Dedifferentiated amniotic fluid mesenchymal stem cell (primary cell): ENCODE measurements around the gene KIR2DL3.
"Not testable (repeated sequence)": the region's sequence is repeated elsewhere in the genome, so short reads cannot be mapped to it uniquely, and the experiment has no call there.

Experiments
- DNase-seq: peaks from one replicate; pipeline ENCODE4 v3.0.0-alpha.2; 2016; ENCODE audit errors: extremely low spot score

Gene KIR2DL3

DNA sequence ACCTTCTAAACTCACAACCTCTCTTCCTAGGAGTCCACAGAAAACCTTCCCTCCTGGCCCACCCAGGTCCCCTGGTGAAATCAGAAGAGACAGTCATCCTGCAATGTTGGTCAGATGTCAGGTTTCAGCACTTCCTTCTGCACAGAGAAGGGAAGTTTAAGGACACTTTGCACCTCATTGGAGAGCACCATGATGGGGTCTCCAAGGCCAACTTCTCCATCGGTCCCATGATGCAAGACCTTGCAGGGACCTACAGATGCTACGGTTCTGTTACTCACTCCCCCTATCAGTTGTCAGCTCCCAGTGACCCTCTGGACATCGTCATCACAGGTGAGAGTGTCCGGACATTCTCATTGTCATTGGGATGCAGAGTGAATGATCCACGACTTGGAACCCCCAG is 3.6 kb downstream of the KIR2DL3 start:
- not testable (repeated sequence) for DNase-seq

DNA sequence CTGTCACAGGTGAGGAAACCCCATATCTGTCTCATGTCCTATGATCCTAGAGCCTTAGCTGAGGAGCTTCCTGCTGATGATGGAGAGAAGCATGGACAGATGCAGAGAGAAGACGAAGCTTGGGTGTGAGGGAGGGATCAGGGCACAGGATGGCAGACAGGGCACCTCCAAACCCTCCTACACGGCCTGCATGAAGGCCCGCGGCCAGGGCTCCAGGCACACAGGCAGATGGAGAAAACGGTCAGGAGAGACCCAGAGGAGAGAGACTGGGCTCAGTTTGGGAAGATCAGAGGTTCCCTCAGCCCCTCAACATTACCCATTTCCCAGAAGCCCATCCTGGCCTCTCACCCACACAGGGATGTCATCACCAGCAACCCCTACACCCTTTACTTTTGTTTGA is 5.8 kb downstream of the KIR2DL3 start:
- DNase-seq, result not testable (repeated sequence)

DNA sequence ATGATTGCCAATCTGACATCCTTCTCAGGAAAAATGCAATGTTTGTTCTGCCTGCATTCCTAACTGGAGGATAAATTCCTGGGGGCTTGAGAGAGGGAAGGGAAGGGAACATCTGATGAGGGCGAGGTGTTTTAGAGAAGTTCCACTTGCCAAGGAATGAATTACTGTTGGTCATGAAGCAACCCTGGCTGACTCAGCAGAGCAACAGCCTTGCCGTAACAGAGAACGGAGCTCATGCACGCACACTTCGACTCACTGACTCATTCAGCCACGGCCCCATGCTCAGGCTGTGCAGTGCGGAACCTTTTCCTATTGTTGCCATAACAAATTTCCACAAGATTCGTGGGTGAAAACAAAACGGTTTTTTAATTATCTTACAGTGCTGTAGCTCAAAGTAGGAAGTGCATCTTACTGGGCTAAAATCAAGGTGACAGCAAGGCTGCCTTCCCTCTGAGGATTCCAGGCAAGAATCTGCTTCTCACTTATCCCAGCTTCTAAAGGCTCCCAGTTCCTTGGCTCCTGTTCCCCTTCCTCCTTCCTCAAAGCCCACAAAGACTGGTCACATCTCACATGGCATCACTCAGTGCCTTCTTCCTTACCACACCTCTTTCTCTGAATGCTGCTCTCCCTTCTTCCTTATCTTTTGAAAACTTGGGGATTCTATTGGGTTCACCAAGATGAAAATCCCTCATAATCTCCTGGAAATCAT is 9.5 kb downstream of the KIR2DL3 start:
- not testable (repeated sequence) for DNase-seq

DNA sequence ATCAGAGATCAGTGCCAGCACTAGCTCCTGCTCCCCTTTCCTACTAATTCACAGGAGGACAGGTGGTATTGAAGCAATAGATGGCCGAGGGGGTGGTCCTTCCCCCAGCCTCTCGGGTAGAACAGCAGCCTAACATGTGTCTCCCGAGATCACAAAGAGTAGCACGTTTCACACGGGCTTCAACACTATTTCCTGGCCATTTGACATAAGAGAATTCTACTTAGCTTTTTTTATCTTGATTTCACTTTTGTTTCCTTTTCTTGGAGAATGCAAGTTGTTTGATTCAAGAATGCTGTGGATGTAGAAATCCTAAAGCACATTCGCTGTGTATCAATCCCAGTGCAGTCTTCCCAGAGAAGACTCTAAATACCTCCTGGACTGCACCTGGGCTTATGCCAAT is 12.0 kb downstream of the KIR2DL3 start:
- not testable (repeated sequence) for DNase-seq

DNA sequence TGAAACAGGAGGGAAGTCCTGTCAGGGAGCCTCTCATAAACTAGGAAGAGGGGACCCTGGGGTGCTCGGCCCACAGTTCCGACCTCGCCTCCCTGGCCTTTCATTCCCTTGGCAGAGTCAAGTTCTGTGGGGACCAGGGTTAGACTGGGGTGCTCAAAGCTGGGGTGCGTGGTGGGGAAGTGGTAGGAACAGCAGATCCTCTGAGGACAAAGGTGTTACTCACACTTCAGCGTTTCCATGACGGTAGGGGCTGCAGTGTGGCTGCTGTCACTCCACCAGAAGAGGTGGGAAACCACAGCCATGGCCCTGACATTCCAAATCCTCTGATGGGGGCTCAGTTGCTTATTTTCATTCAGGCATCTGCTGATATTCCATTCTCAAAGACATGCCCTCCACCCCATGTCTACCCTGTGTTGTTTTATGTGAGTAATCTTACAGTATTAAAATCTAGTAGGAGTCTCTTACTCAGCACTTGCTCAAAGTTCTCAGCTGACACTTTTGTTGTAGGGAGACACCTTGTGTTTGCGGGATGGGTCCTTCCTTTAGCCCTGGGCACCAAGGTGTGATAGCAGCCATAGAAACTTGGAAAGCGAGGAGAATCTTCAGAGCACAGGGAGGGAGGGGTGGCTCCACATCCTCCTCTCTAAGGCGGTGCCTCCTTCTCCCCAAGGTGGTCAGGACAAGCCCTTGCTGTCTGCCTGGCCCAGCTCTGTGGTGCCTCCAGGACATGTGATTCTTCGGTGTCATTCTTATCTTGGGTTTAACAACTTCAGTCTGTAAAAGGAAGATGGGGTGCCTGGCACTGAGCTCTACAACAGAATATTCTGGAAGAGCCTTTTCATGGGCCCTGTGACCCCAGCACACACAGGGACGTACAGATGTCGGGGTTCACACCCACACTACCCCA is 18.1 kb downstream of the KIR2DL3 start:
- not testable (repeated sequence) for DNase-seq

DNA sequence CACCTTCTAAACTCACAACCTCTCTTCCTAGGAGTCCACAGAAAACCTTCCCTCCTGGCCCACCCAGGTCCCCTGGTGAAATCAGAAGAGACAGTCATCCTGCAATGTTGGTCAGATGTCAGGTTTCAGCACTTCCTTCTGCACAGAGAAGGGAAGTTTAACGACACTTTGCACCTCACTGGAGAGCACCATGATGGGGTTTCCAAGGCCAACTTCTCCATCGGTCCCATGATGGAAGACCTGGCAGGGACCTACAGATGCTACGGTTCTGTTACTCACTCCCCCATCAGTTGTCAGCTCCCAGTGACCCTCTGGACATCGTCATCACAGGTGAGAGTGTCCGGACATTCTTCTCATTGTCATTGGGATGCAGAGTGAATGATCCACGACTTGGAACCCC is 20.3 kb downstream of the KIR2DL3 start:
- not testable (repeated sequence) for DNase-seq

DNA sequence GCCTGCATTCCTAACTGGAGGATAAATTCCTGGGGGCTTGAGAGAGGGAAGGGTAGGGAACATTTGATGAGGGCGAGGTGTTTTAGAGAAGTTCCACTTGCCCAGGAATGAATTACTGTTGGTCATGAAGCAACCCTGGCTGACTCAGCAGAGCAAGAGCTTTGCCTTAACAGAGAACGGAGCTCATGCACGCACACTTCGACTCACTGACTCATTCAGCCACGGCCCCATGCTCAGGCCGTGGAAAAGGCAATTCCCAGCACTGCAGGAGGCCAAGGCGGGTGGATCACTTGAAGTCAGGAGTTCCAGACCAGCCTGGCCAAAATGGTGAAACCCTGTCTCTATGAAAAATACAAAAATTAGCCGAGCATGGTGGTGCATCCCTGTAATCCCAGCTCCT is 25.9 kb downstream of the KIR2DL3 start:
- DNase-seq, result not testable (repeated sequence)

DNA sequence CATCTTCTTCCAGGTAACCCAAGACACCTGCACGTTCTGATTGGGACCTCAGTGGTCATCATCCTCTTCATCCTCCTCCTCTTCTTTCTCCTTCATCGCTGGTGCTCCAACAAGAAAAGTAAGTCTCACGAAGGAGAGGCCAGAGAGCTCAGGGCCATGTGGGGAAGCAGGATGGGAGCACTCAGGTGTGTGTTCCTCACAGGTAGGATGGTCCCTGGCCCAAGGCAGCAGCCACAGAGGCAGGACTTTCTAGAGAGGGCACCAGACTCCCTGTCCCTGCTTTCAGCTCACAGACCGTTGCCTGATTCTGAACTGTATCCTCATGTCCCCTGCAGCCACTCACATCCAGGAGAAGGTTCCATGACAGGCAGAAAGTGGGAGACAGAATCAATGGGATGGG is 28.2 kb downstream of the KIR2DL3 start:
- not testable (repeated sequence) for DNase-seq

DNA sequence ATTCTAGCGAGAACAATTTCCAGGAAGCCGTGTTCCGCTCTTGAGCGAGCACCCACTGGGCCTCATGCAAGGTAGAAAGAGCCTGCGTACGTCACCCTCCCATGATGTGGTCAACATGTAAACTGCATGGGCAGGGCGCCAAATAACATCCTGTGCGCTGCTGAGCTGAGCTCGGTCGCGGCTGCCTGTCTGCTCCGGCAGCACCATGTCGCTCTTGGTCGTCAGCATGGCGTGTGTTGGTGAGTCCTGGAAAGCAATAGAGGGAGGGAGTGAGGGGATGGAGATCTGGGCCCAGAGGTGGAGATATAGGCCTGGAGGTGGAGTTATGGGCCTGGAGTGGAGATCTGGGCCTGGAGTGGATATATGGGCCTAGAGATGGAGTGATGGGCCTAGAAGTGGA is 31.3 kb downstream of the KIR2DL3 start, which contains the start of gene KIR2DL1:
TSS of gene KIR2DL1 (plus strand) at position 148 of the 400 bp plus-strand sequence. CDS start at position 206, 58 bp downstream.
- not testable (repeated sequence) for DNase-seq

DNA sequence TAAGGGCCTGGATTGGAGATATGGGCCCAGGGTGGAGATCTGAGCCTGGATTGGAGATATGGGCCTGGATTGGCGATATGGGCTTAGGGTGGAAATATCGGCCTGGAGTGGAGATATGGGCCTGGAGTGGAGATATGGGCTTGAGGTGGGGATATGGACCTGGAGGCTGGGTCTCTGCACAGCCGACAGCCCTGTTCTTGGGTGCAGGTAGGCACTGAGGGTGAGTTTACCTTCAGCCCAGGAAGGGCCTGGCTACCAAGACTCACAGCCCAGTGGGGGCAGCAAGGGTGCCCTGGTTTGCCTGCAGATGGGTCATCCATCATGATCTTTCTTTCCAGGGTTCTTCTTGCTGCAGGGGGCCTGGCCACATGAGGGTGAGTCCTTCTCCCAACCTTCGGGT is 32.2 kb downstream of the KIR2DL3 start:
- DNase-seq, result not testable (repeated sequence)

DNA sequence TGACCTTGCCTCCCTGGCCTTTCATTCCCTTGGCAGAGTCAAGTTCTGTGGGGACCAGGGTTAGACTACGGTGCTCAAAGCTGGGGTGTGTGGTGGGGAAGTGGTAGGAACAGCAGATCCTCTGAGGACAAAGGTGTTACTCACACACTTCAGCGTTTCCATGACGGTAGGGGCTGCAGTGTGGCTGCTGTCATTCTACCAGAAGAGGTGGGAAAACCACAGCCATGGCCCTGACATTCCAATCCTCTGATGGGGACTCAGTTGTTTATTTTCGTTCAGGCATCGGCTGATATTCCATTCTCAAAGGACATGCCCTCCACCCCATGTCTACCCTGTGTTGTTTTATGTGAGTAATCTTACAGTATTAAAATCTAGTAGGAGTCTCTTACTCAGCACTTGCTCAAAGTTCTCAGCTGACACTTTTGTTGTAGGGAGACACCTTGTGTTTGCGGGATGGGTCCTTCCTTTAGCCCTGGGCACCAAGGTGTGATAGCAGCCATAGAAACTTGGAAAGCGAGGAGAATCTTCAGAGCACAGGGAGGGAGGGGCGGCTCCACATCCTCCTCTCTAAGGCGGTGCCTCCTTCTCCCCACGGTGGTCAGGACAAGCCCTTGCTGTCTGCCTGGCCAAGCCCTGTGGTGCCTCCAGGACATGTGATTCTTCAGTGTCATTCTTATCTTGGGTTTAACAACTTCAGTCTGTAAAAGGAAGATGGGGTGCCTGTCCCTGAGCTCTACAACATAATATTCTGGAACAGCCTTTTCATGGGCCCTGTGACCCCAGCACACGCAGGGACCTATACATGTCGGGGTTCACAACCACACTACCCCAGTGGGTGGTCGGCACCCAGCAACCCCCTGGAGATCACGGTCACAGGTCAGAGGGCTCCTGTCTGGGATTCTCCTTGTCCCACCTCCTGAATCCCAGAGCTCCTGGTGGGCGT is 33.0 kb downstream of the KIR2DL3 start:
- not testable (repeated sequence) for DNase-seq

DNA sequence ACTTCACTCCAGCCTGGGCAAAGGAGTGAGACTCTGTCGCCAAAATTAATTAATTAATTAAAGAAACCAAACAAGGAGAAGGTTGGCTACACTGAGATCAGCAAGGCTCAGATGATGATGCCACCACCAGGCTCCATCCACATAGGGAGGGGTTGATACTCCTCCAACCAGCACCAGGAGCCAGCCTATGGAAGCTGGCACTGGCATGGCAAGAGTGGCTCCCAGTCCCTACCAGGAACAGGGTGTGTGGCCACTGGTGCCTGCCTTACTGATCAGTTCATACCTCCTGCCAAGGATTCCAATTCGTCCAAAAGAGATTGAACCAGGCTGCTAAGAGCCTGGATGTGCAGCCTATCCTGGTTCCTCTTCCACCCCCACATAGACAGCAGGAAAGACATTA is 34.4 kb downstream of the KIR2DL3 start:
- not testable (repeated sequence) for DNase-seq

DNA sequence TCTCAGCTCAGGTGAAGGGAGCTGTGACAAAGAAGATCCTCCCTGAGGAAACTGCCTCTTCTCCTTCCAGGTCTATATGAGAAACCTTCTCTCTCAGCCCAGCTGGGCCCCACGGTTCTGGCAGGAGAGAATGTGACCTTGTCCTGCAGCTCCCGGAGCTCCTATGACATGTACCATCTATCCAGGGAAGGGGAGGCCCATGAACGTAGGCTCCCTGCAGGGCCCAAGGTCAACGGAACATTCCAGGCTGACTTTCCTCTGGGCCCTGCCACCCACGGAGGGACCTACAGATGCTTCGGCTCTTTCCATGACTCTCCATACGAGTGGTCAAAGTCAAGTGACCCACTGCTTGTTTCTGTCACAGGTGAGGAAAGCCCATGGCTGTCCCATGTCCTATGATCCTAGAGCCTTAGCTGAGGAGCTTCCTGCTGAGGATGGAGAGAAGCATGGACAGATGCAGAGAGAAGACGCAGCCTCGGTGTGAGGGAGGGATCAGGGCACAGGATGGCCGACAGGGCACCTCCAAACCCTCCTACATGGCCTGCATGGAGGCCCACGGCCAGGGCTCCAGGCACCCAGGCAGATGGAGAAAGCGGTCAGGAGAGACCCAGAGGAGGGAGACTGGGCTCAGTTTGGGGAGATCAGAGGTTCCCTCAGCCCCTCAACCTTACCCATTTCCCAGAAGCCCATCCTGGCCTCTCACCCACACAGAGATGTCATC is 36.9 kb downstream of the KIR2DL3 start:
- not testable (repeated sequence) for DNase-seq

DNA sequence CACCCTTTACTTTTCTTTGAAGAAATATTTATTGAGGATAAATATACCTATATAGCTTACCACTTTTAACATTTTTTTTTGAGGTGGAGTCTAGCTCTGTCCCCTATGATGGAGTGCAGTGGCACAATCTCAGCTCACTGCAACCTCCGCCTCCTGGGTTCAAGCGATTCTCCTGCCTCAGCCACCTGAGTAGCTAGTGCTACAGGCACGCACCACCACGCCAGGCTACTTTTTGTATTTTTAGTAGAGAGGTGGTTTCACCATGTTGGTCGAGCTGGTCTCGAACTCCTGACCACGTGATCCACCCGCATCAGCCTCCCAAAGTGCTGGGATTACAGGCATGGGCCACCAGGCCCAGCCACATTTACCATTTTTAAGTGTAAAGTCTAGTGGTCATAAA is 37.5 kb downstream of the KIR2DL3 start:
- DNase-seq, result not testable (repeated sequence)

DNA sequence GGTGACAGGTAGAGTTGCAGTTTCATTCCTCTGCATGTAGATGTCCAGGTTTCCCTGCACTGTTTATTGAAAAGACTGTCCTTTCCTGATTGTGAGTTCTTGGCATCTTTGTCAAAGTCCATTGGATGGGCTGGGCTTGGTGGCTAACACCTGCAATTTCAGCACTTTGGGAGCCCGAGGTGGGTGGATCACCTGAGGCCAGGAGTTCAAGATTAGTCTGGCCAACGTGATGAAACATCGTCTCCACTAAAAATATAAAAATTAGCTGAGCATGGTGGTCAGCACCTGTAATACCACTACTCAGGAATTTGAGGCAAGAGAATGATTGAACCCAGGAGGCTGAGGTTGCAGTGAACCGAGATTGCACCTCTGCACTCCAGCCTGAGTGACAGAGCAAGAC is 39.5 kb downstream of the KIR2DL3 start:
- not testable (repeated sequence) for DNase-seq

DNA sequence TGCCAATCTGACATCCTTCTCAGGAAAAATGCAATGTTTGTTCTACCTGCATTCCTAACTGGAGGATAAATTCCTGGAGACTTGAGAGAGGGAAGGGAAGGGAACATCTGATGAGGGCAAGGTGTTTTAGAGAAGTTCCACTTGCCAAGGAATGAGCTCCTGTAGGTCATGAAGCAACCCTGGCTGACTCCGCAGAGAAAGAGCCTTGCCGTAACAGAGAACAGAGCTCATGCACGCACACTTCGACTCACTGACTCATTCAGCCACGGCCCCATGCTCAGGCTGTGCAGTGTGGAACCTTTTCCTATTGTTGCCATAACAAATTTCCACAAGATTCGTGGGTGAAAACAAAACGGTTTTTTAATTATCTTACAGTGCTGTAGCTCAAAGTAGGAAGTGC is 40.6 kb downstream of the KIR2DL3 start:
- DNase-seq, result not testable (repeated sequence)

DNA sequence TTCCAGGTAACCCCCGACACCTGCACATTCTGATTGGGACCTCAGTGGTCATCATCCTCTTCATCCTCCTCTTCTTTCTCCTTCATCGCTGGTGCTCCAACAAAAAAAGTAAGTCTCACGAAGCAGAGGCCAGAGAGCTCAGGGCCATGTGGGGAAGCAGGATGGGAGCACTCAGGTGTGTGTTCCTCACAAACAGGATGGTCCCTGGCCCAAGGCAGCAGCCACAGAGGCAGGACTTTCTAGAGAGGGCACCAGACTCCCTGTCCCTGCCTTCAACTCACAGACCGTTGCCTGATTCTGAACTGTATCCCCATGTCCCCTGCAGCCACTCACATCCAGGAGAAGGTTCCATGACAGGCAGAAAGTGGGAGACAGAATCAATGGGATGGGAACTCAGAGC is 44.6 kb downstream of the KIR2DL3 start:
- DNase-seq, result not testable (repeated sequence)

DNA sequence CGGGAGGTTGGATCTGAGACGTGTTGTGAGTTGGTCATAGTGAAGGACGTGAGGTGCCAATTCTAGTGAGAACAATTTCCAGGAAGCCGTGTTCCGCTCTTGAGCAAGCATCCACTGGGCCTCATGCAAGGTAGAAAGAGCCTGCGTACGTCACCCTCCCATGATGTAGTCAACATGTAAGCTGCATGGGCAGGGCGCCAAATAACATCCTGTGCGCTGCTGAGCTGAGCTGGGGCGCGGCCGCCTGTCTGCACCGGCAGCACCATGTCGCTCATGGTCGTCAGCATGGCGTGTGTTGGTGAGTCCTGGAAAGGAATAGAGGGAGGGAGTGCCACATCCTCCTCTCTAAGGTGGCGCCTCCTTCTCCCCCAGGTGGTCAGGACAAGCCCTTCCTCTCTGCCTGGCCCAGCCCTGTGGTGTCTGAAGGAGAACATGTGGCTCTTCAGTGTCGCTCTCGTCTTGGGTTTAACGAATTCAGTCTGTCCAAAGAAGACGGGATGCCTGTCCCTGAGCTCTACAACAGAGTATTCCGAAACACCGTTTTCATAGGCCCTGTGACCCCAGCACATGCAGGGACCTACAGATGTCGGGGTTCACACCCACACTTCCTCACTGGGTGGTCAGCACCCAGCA is 47.9 kb downstream of the KIR2DL3 start:
- DNase-seq, result peak; percentile 13

DNA sequence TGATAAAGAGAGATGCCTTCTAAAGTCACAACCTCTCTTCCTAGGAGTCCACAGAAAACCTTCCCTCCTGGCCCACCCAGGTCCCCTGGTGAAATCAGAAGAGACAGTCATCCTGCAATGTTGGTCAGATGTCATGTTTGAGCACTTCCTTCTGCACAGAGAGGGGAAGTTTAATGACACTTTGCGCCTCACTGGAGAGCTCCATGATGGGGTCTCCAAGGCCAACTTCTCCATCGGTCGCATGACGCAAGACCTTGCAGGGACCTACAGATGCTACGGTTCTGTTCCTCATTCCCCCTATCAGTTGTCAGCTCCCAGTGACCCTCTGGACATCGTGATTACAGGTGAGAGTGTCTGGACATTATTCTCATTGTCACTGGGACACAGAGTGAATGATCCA is 49.8 kb downstream of the KIR2DL3 start:
- not testable (repeated sequence) for DNase-seq

DNA sequence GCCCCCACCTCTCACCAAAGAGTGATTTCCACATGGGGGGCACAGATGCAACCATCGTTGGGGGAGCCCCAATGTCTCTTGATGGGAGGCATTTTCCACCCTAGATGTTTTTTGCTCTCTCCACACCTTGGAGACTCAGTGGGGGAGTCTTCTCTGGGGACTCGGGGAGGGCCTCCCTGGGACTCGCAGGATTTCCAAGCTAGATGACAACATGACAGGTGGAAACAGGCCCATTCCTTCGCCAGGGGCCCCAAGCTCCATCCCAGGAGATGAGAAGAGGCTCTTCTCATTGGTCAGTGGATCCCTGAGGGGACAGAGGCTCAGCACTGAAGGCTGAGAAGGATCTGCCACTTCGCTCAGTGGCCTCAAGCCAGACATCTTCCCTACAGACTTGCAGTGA is 52.4 kb downstream of the KIR2DL3 start:
- no peak for DNase-seq
